Activated CD4-positive, CD25-positive, alpha-beta regulatory T cell (primary cell): Measurements from ENCODE around the gene NOXA1.
A peak's percentile ranks its signal among the peaks of the same experiment; 100 is the strongest.

Source experiments
- DNase-seq, 4 experiments: peaks; one replicate each; lab custom pipeline; 2025; lab: John Stamatoyannopoulos, UW

NOXA1 gene

DNA sequence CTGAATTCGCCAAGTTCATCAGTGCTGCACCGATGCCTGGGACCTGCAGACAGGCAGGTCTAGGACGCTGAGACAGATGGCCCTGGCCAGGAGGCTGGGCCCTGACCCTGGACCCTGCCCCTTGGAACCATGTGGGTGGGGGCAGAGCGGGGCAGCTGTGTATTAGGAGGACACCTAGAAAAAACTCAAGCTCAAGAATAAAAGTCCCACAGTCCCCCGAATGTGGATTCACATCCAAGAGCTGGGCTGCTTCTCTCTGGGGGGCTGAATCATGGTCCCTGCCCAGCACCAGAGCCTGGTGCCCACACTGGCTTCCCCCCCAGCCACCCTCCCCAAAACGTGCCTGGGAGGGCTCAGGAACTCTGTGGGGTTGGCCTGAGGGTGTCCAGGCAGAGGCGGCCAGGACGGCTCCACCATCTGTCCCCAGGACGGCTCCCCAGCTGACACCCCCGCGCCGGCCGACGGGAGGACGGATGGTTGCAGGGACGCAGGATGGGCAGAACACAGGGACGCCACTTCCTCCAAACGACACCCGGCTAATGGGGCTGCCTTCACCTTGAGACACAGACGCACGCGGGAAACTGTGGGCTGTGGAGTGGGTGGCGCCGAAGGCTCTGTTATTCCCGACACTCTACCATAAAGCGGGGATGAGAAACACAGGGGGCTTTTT lies 35.2 kb upstream of the NOXA1 start:
- no peak for DNase-seq

GRCh38 chr9:137388589-137389427 lies 34.4 kb upstream of the NOXA1 start:
- DNase-seq: no peak

DNA sequence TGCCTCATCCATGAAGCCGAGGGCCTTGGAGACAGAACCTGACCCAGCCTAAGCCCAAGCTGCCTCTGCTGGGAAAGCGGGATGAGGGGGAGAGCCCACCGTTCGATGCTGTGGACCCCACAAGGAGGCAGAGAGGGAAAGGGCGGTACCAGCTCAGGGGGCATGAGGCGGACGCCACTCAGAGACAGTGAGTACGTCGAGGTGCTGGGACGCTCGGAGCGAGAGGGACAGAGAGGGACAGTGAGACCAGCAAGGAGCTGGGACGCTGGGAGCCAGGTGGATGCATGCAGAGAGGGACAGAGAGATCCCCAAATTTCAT lies 33.8 kb upstream of the NOXA1 start:
- DNase-seq: no peak

GRCh38 chr9:137390553-137391410 lies 32.4 kb upstream of the NOXA1 start:
- no peak for DNase-seq

DNA sequence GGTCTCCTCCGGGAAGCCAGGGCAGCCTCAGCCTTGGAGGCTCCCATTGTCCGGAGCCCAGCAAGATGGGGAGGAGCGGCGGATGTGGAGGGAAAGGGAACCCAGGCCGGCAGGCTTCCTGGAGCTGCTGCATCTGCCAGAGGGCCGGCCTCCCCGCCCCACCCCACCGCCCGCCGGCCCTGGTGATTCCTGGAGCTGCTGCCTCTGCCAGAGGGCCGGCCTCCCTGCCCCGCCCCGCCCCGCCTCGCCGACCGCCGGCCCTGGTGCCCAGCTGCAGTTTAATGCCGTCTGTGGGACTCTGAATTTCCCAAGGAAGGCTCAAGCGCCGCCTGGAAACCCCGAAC lies 31.8 kb upstream of the NOXA1 start:
- no peak for DNase-seq

DNA sequence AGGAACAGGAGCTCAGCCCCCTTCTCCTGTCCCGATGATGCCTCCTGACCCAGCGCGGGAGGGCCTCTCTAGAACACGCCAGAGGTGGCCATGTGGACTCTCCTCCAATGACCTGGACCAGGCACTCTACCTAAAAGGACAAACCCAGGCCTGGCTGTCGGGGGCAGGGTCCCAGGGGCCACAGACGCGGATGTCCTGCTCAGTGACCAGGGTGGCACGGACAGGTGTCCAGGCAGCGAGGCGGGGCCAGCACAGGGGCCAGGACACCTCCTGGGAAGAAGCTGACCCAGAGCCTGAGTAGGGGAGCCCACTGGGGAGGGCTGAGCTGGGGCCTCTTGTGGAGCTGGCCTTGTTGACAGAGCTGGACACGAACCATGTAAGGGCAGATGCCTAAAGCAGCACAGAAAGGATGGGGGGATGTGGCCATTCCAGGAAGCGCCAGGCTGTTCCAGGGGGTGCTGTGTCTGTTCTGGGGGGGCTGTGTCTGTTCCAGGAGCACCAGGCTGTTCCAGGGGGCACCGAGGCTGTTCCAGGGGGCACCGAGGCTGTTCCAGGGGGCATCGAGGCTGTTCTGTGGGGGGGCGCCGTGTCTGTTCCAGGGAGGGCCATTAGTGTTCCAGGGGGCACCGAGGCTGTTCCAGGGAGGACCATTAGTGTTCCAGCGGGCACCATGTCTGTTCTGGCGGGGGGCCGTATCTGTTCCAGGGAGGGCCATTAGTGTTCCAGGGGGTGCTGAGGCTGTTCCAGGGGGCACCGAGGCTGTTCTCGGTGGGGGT lies 30.8 kb upstream of the NOXA1 start:
- DNase-seq: no peak

- DNase-seq: no peak
Observed at GRCh38 chr9:137393176-137394150, 29.7 kb upstream of the NOXA1 start.

DNA sequence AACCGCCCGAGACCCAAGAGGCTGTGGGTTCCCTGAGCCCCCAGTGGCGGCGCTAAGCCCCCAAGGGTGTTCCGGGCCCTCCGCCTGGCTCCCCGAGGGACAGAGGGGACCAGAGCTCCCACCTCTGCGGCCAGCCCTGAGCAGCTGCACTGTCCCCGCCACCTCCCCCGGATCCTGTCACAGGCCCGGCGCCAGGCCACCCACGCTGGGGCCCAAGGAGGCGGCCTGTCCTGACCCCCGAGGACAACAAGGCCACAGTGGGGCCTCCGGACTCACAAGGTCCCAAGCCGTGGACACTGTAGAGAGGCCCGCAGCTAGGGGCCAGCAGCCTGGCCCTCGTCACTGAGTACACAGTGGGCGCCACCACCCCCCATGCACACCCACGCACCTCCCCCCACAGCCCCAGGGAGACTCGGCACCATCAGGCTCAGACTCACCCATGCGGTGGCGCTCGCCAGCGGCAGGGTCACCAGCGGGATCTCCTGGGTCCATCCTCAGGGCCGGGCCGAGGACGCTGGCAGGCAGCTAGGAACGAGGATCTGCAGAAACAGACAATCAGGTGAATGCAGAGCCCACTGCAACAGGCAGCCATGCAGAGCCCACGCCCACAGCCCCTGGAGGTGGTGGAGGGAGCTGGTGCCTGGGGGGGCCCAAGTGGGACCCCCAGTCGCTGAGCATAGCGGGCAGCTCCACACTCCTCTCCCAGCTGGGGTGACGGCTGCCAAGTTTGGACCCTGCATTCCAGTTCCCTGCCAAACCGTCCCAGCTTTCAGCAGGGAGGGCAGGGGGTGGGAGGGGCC lies 28.1 kb upstream of the NOXA1 start:
- no peak for DNase-seq

DNA sequence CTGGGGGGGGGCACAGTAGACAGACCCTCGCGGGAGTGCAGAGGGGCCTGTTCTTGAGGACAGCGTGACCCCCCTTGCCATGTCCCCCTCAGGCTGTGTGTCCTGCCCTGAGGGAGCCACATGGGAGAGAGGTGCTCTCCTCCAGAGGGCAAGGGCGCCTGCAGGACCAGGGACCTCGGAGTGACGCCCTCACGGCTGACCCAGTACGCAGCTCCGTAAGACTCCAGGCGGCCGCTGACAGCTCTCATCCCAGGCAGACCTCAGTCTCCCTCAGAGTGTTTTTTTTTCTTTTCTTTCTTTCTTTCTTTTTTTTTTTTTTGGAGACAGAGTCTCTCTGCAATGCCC lies 27.6 kb upstream of the NOXA1 start:
- DNase-seq: no peak

DNA sequence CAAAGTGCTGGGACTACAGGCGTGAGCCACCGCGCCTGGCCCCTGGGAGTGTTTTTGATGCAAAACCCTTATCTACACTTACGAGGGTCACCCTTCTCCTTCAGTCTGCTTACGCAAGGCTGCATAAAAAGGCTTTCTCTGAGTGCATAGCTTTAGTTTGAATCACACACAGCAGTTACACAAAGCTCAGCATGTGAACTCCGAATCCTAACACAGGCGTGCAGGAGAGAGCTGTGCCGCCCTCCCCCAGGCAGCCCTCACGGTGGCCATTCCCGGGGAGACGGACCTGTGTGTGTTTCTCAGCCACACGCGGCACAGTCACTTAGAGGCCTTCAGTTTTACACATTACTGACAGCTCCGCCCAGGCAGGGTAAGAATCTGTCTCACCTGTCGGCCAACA lies 27.0 kb upstream of the NOXA1 start:
- DNase-seq: no peak

DNA sequence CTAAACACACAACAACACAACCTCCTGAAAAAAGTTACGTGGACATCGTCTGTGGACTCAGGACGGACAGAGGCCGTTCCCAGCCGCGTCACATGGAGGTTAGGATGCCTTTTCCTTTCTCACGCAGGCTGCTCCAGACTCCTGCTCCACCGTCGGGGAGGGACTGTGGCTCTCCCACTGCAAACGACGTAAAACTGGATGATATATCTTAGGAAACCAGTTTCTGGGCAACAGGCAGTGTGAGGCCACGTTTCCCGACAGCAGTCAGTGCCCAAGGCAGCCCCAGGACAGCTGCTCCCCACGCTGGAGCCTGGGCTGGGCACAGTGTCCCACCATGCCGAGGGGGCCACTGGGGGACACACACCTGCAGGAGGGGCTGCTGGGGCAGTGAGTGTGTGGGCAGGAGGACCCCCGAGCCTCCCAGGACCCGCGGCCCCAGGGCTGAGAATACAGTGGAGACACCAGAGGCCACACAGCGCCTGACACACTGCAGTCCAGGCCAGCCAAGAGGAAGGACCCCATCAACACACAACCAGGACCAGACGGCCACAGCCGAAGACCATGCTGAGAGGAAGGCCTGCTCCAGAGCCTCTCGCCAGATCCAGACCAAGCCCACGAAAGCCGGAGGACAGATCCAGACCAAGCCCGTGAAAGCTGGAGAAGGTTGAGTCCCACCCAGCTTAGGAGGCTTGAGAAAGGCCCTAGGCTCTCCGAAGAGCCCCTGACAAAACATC lies 26.4 kb upstream of the NOXA1 start:
- DNase-seq: no peak

- DNase-seq: peak in 2 of 4 experiments; percentile 17 to 20
Observed at GRCh38 chr9:137397675-137398423, 25.3 kb upstream of the NOXA1 start.

- no peak for DNase-seq
Observed at GRCh38 chr9:137398561-137399468, 24.4 kb upstream of the NOXA1 start.

DNA sequence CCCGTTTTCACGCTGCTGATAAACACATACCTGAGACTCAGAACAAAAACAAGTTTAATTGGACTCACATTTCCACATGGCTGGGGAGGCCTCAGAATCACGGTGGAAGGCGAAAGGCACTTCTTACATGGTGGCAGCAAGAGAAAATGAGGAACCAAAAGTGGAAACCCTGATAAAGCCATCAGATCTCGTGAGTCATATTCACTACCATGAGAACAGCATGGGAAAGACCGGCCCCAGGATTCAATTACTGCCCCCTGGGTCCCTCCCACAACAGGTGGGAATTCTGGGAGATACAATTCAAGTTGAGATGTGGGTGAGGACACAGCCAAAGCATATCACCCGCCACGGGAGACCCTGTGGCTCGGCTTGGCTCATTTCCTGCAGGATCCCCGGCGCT lies 20.4 kb upstream of the NOXA1 start:
- DNase-seq: no peak

DNA sequence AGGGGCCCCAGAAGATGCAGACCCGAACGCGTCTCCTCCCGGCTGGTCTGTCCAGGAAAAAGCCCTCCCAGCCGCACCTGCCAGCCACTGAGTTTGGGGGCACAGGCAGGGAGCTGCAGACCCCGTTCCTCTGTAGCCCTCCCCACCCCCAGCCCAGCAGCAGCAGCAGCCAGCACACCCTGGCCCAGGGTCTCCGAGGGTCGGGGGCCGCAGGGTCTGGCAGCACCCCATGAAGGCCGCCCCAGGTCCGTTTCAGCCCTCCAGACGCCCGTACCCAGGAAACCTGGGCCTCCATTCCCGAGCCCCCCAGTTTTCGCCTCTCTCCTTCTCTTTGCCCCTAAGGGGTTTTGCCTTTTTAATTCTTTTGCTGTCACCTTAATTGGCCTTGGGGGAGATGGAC lies 19.9 kb upstream of the NOXA1 start:
- DNase-seq: no peak

- no peak for DNase-seq
Observed at GRCh38 chr9:137404961-137405567, 18.1 kb upstream of the NOXA1 start.

- no peak for DNase-seq
Observed at GRCh38 chr9:137405677-137406081, 17.5 kb upstream of the NOXA1 start.
